GM12873 (cell line): ENCODE data around the gene MUC22.

ENCODE experiments used
- CTCF ChIP-seq: IDR thresholded peaks from 2 replicates; pipeline ENCODE4 v1.5.1; 2012; ENCODE audit warnings: low read depth, mild to moderate bottlenecking, moderate library complexity, low read length, control low read depth; ENCODE audit not compliant: insufficient read depth; ENCODE audit errors: missing control alignments

The MUC22 gene

GRCh38 chr6:31065556-31065955 is 55.3 kb downstream of the MUC22 start:
- TF ChIP-seq CTCF = no peak

GRCh38 chr6:31068669-31069340 is 58.5 kb downstream of the MUC22 start:
- peak; percentile 96 for TF ChIP-seq CTCF

- peak; percentile 59 for TF ChIP-seq CTCF
These were observed 60.5 kb downstream of the MUC22 start for GRCh38 chr6:31070711-31071197.

- no peak for TF ChIP-seq CTCF
These were observed 64.1 kb downstream of the MUC22 start for GRCh38 chr6:31074401-31074800.

GRCh38 chr6:31075528-31075927 is 65.3 kb downstream of the MUC22 start:
- no peak for TF ChIP-seq CTCF

- TF ChIP-seq CTCF = no peak
These were observed 66.3 kb downstream of the MUC22 start for GRCh38 chr6:31076611-31077010.

- peak; percentile 72 for TF ChIP-seq CTCF
These were observed 69.5 kb downstream of the MUC22 start for GRCh38 chr6:31079656-31080261.
